ENCODE data around the gene CALR.
A peak's percentile ranks its signal among the peaks of the same experiment; 100 is the strongest.
"Not testable (repeated sequence)": the region's sequence is repeated elsewhere in the genome, so short reads cannot be mapped to it uniquely, and the experiment has no call there.

CALR gene

DNA sequence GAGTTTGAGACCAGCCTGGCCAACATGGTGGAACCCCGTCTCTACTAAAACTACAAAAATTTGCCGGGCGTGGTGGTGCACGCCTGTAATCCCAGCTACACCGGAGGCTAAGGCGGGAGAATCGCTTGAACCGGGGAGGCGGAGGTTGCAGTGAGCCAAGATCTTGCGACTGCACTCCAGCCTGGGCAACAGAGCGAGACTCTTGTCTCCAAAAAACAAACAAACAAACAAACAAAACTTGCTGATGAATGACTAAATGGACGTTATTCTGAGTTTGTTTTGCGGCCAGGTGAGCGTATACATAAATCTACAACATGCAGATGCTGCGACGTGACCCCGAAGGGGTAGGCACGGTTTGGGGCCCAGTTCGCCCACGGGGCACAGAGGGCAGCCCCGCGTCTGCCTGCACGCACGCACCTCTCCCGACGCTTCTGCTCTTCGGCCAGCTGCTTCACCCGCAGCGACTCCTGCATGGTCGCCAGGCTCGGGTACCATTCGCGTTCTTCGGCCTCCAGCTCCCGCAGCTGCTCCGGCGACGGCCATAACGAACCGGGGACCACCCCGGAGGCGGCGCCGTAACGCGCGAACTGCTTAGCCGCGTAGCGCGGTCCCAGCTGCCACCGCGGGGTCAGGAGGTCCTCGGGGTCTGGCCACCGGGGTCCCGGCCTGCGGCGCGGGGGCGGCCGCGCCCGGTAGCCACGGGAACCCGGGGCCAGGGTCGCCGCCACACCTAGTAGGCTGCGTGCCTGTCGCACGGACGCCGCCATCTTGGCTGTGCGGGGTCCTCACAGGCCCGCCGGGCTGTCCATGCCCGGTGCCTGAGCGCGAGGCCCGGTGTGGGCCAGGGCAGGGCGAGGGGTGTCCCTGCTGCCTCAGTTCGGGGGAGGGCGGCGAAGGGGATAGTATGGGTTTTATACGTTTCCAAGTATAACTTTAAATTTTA is 18.3 kb downstream of the CALR start, which contains the start of gene GADD45GIP1:
TSS of gene GADD45GIP1 (minus strand) at position 778 of the 943 bp plus-strand sequence. CDS start at position 767, 11 bp downstream.
- H3K56ac ChIP-seq (ENCODE audit: low read length): peak within 1 kb of the TSS; percentile 96
- H3K4ac ChIP-seq (ENCODE audit: low read depth, low read length): peak within 1 kb of the TSS; percentile 99
- H3K4me1 ChIP-seq (ENCODE audit: control insufficient read depth, low read depth, low read length): no peaks in the 10 kb centered on the region
- H3K27ac ChIP-seq (ENCODE audit: low read depth, low read length): peak within 1 kb of the TSS; percentile 60
- no peak within 1 kb of the TSS for H2BK5ac ChIP-seq (ENCODE audit: low read length)
- no peak within 1 kb of the TSS for H2AK5ac ChIP-seq (ENCODE audit: low read length)
- H2BK15ac ChIP-seq (replicated peaks; ENCODE audit: low read depth): no peak within 1 kb of the TSS
- H3K9ac ChIP-seq (ENCODE audit: low read length): peak within 1 kb of the TSS; percentile 84
- peak within 1 kb of the TSS; percentile 69 for H3K4me3 ChIP-seq (ENCODE audit: low read length)
- H4K8ac ChIP-seq (ENCODE audit: low read depth, low read length): peak within 1 kb of the TSS; percentile 98
- H4K5ac ChIP-seq (ENCODE audit: low read length): no peak within 1 kb of the TSS
- H3K79me1 ChIP-seq (ENCODE audit: low read length): peaks cover 9% of the 10 kb centered on the region
- WGBS (ENCODE audit: extremely low coverage, insufficient coverage, low lambda C conversion rate): no CpG with 5 or more reads among the region's 84 CpGs
- peak; percentile 83 for DNase-seq
- no peaks in the 10 kb centered on the region for H3K27me3 ChIP-seq (ENCODE audit: insufficient read depth, low read length, poor library complexity)
- H3K23ac ChIP-seq (ENCODE audit: low read length): peak within 1 kb of the TSS; percentile 91
- peaks cover 7% of the 10 kb centered on the region for H3K36me3 ChIP-seq (ENCODE audit: control insufficient read depth, insufficient read depth, low read length)
- H2BK120ac ChIP-seq (ENCODE audit: low read depth, low read length): no peak within 1 kb of the TSS
- H3K79me2 ChIP-seq (ENCODE audit: control insufficient read depth, insufficient read depth, low read length): peaks cover 25% of the 10 kb centered on the region
- H3K4me2 ChIP-seq (ENCODE audit: low read length): peak within 1 kb of the TSS; percentile 66
- H3K18ac ChIP-seq (ENCODE audit: low read length): peak within 1 kb of the TSS; percentile 94

DNA sequence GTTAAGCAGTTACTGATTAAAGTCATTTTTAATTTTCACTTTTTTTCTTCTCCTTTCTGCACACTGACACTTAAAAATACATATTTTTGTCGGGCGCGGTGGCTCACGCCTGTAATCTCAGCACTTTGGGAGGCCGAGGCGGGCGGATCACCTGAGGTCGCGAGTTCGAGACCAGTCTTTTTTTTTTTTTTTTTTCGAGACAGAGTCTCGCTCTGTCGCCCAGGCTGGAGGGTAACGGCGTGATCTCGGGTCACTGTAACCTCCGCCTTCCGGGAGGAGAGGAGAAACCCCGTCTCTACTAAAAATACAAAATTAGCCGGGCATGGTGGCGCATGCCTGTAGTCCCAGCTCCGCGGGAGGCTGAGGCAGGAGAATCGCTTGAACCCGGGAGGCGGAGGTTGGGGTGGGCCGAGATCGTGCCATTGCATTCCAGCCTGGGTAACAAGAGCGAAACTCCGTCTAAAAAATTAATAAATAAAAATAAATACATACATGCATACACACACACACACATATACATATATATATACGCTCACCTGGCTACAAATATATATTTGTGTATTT is 19.1 kb downstream of the CALR start:
- not testable (repeated sequence) for H3K23ac ChIP-seq (ENCODE audit: low read length); H3K4me2 ChIP-seq (ENCODE audit: low read length); H2BK15ac ChIP-seq (replicated peaks; ENCODE audit: low read depth); H2AK5ac ChIP-seq (ENCODE audit: low read length); H3K56ac ChIP-seq (ENCODE audit: low read length); DNase-seq; H3K9ac ChIP-seq (ENCODE audit: low read length); H3K79me1 ChIP-seq (ENCODE audit: low read length); H3K18ac ChIP-seq (ENCODE audit: low read length); H4K8ac ChIP-seq (ENCODE audit: low read depth, low read length); H3K36me3 ChIP-seq (ENCODE audit: control insufficient read depth, insufficient read depth, low read length); H3K27me3 ChIP-seq (ENCODE audit: insufficient read depth, low read length, poor library complexity); H4K5ac ChIP-seq (ENCODE audit: low read length); H2BK120ac ChIP-seq (ENCODE audit: low read depth, low read length); H3K4ac ChIP-seq (ENCODE audit: low read depth, low read length); H2BK5ac ChIP-seq (ENCODE audit: low read length); H3K4me1 ChIP-seq (ENCODE audit: control insufficient read depth, low read depth, low read length); H3K4me3 ChIP-seq (ENCODE audit: low read length); H3K27ac ChIP-seq (ENCODE audit: low read depth, low read length)
- no CpG with 5 or more reads among the region's 31 CpGs for WGBS (ENCODE audit: extremely low coverage, insufficient coverage, low lambda C conversion rate)
- H3K79me2 ChIP-seq (ENCODE audit: control insufficient read depth, insufficient read depth, low read length): peaks cover 25% of the 10 kb centered on the region

DNA sequence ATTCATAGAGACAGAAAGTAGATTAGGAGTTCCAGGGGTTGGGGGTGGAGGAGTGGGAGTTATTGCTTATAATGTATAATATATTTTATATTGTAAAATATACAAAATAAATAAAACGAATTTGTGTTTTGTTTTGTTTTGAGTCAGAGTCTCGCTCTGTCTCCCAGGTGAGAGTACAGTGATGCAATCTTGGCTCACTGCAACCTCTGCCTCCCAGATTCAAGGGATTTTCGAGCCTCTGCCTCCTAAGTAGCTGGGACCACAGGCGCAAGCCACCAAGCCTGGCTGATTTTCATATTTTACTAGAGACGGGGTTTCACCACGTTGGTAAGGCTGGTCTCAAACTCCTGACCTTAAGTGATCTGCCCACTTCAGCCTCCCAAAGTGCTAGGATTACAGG is 21.1 kb downstream of the CALR start:
- Histone ChIP-seq H2BK120ac (ENCODE audit: low read depth, low read length) (no peak overlapping the region), H3K18ac (ENCODE audit: low read length) (no peak overlapping the region), H3K27me3 (ENCODE audit: insufficient read depth, low read length, poor library complexity) (no peaks in the 10 kb centered on the region), H3K9ac (ENCODE audit: low read length) (no peak overlapping the region), H4K8ac (ENCODE audit: low read depth, low read length) (no peak overlapping the region), H3K36me3 (ENCODE audit: control insufficient read depth, insufficient read depth, low read length) (peaks cover 4% of the 10 kb centered on the region), H3K4ac (ENCODE audit: low read depth, low read length) (no peak overlapping the region), H4K5ac (ENCODE audit: low read length) (no peak overlapping the region), H2BK5ac (ENCODE audit: low read length) (no peak overlapping the region), H3K4me1 (ENCODE audit: control insufficient read depth, low read depth, low read length) (no peaks in the 10 kb centered on the region), H3K56ac (ENCODE audit: low read length) (no peak overlapping the region), H3K27ac (ENCODE audit: low read depth, low read length) (no peak overlapping the region), H2BK15ac (replicated peaks; ENCODE audit: low read depth) (no peak overlapping the region), H3K79me2 (ENCODE audit: control insufficient read depth, insufficient read depth, low read length) (peaks cover 20% of the 10 kb centered on the region), H3K79me1 (ENCODE audit: low read length) (peaks cover 9% of the 10 kb centered on the region), H2AK5ac (ENCODE audit: low read length) (no peak overlapping the region), H3K4me3 (ENCODE audit: low read length) (no peak overlapping the region), H3K4me2 (ENCODE audit: low read length) (no peak overlapping the region), H3K23ac (ENCODE audit: low read length) (no peak overlapping the region)
- no peak for DNase-seq
- WGBS (ENCODE audit: extremely low coverage, insufficient coverage, low lambda C conversion rate): no CpG with 5 or more reads among the region's 6 CpGs

DNA sequence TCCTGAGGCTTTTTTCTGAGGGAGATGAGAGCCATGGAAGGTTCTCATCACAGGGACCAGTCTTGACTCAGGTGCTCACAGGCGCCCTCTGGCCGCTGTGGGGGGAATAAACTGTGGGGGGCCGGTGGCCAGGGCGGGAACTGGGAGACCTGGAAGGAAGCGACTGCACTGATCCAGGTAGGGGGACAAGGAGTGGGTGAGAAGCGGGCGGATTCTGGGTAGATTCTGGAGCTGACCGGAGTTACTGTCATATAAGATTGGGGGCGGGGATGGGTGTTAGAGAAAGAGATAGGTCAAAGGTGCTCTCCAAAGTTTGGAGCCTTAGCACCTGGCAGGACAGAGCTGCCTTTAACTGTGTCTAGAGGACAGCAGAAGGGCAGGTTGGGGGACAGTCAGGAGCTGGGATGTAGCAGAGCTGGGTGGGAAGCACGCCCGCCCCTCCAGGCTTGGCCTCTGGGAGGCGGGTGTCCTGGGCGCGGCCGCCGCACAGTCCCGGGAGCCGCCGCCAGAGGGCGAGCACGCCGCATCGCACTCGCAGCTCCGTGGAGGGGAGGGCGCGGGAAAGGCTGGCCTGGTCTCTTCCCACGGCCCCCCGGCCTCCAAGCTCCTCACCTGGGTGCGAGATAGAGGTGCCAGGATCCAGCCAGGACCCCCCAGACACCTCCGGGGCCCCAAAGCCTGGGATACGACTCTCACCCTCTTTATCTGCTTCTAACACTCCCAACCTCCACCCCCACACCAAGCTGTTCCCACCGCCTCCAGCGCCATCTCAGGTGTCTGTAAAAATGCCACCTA is 26.8 kb downstream of the CALR start:
- Histone ChIP-seq H3K79me1 (ENCODE audit: low read length) (no peaks in the 10 kb centered on the region), H3K9ac (ENCODE audit: low read length) (peak overlapping the region; percentile 70), H3K36me3 (ENCODE audit: control insufficient read depth, insufficient read depth, low read length) (no peaks in the 10 kb centered on the region), H3K4ac (ENCODE audit: low read depth, low read length) (no peak overlapping the region), H3K56ac (ENCODE audit: low read length) (peak overlapping the region; percentile 93), H3K27ac (ENCODE audit: low read depth, low read length) (no peak overlapping the region), H3K4me2 (ENCODE audit: low read length) (peak overlapping the region; percentile 89), H3K4me1 (ENCODE audit: control insufficient read depth, low read depth, low read length) (no peaks in the 10 kb centered on the region), H2AK5ac (ENCODE audit: low read length) (no peak overlapping the region), H2BK15ac (replicated peaks; ENCODE audit: low read depth) (no peak overlapping the region), H4K5ac (ENCODE audit: low read length) (no peak overlapping the region), H3K27me3 (ENCODE audit: insufficient read depth, low read length, poor library complexity) (no peaks in the 10 kb centered on the region), H3K4me3 (ENCODE audit: low read length) (no peak overlapping the region), H4K8ac (ENCODE audit: low read depth, low read length) (no peak overlapping the region), H3K18ac (ENCODE audit: low read length) (peak overlapping the region; percentile 44), H2BK120ac (ENCODE audit: low read depth, low read length) (no peak overlapping the region), H2BK5ac (ENCODE audit: low read length) (peak overlapping the region; percentile 46), H3K23ac (ENCODE audit: low read length) (no peak overlapping the region), H3K79me2 (ENCODE audit: control insufficient read depth, insufficient read depth, low read length) (no peaks in the 10 kb centered on the region)
- WGBS (ENCODE audit: extremely low coverage, insufficient coverage, low lambda C conversion rate): no CpG with 5 or more reads among the region's 34 CpGs
- peak; percentile 88 for DNase-seq

DNA sequence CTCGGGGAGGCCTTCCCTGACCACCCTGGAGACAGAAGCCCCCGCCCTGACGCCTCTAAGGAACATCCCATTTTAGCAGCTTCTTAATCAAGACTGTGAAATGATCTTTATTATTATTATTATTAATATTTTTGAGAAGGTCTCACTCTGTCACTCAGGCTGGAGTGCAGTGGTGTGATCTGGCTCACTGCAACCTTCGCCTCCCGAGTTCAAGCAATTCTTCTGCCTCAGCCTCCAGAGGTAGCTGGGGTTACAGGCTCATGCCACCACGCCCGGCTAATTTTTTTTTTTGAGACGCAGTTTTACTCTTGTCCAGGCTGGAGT is 27.4 kb downstream of the CALR start:
- Histone ChIP-seq H3K27ac (ENCODE audit: low read depth, low read length) (no peak overlapping the region), H3K23ac (ENCODE audit: low read length) (no peak overlapping the region), H3K79me1 (ENCODE audit: low read length) (no peaks in the 10 kb centered on the region), H2BK120ac (ENCODE audit: low read depth, low read length) (no peak overlapping the region), H3K4me3 (ENCODE audit: low read length) (no peak overlapping the region), H3K9ac (ENCODE audit: low read length) (no peak overlapping the region), H3K56ac (ENCODE audit: low read length) (peak overlapping the region; percentile 17), H3K4me1 (ENCODE audit: control insufficient read depth, low read depth, low read length) (no peaks in the 10 kb centered on the region), H2BK15ac (replicated peaks; ENCODE audit: low read depth) (no peak overlapping the region), H3K4me2 (ENCODE audit: low read length) (no peak overlapping the region), H3K79me2 (ENCODE audit: control insufficient read depth, insufficient read depth, low read length) (no peaks in the 10 kb centered on the region), H3K27me3 (ENCODE audit: insufficient read depth, low read length, poor library complexity) (no peaks in the 10 kb centered on the region), H4K5ac (ENCODE audit: low read length) (no peak overlapping the region), H4K8ac (ENCODE audit: low read depth, low read length) (no peak overlapping the region), H3K36me3 (ENCODE audit: control insufficient read depth, insufficient read depth, low read length) (no peaks in the 10 kb centered on the region), H3K18ac (ENCODE audit: low read length) (no peak overlapping the region), H2BK5ac (ENCODE audit: low read length) (no peak overlapping the region), H2AK5ac (ENCODE audit: low read length) (no peak overlapping the region), H3K4ac (ENCODE audit: low read depth, low read length) (no peak overlapping the region)
- no CpG with 5 or more reads among the region's 8 CpGs for WGBS (ENCODE audit: extremely low coverage, insufficient coverage, low lambda C conversion rate)
- DNase-seq: no peak
